ENCODE data around the gene THSD4.

THSD4 gene

GRCh38 chr15:71329497-71330260, 214.4 kb downstream of the THSD4 start:
- DNase-seq (ENCODE audit: low read depth in 2 of 2), result no peak

DNA sequence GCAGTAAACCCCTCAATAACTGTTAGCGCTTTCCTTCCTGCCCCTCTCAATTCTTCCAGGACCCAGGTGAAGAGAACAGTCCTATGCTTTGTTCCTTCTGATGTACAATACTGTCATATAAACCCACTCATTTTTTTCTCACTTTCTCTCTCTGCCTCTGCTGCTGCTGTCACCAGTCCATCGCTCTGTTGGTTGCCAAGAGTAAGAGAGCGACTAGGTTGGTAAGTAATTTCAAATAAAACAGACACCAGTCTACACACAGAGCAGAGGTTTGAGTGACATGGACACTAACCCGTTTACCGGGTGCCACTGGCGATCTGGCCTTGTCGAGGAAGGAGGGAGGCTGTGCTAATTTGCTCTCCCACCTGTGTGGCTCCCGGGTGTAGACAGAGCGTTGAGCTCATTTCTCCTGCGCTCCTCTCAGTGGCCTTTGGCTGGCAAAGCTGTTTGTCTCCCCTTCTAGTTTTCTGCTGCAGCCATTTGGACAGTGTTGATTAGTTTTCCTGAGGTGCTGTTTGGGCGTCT, 215.4 kb downstream of the THSD4 start:
- no peak for DNase-seq (ENCODE audit: low read depth in 2 of 2)

GRCh38 chr15:71331173-71331572, 215.9 kb downstream of the THSD4 start:
- no peak for DNase-seq (ENCODE audit: low read depth in 2 of 2)

GRCh38 chr15:71332431-71333004, 217.2 kb downstream of the THSD4 start:
- no peak for DNase-seq (ENCODE audit: low read depth in 2 of 2)

DNA sequence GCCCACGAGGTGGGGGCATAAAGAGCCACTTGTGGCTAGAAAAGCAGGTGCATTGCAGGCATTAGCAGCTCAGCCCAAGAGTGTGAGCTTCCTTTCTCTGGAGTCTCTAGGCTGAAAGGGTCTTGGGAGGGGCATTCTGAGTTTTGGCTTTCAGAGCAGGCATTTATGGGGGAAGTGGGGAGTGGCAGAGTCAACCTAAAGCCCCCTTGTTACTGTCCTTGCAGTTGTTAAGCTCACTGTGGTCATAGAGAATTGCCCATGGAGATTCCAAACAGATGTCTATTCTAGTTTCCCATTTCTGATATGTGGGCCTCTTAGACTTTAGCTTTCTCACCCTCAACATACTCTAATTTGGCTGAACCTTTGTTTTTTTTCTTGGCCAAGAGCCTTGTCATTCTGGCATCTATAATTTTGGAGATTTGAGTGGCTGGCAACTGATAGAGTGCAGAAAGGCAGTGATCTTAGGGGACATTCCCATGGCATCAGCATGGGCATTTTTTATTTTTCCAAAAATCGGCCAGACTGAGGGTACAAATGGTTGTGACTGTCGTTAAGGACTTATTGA, 217.9 kb downstream of the THSD4 start:
- DNase-seq (ENCODE audit: low read depth in 2 of 2), result no peak

- DNase-seq (ENCODE audit: low read depth in 2 of 2), result no peak
These were observed 218.6 kb downstream of the THSD4 start for GRCh38 chr15:71333839-71334238.

GRCh38 chr15:71334434-71334833, 219.2 kb downstream of the THSD4 start:
- DNase-seq (ENCODE audit: low read depth in 2 of 2), result no peak

- no peak for DNase-seq (ENCODE audit: low read depth in 2 of 2)
These were observed 219.6 kb downstream of the THSD4 start for GRCh38 chr15:71334873-71335272.

DNA sequence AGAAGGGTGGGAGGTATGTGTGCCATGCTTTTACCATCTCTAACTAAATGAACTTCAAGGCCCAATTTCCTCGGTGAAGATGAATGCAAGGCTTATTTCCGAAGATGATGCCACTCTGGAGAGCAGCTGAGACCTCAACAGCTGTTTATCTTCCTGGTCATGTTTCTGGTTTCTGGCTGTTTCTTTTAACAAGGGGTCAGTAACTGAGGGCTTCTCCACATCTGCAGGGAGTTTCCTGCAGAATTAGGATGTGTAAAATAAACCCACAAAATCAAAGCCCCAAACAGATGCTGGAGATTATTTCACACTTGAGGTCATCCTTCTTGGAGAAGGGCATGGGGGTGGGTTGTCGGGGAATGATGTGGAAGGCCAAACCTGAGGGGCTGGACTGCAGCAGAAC, 220.3 kb downstream of the THSD4 start:
- no peak for DNase-seq (ENCODE audit: low read depth in 2 of 2)

GRCh38 chr15:71336671-71337070, 221.4 kb downstream of the THSD4 start:
- no peak for DNase-seq (ENCODE audit: low read depth in 2 of 2)

DNA sequence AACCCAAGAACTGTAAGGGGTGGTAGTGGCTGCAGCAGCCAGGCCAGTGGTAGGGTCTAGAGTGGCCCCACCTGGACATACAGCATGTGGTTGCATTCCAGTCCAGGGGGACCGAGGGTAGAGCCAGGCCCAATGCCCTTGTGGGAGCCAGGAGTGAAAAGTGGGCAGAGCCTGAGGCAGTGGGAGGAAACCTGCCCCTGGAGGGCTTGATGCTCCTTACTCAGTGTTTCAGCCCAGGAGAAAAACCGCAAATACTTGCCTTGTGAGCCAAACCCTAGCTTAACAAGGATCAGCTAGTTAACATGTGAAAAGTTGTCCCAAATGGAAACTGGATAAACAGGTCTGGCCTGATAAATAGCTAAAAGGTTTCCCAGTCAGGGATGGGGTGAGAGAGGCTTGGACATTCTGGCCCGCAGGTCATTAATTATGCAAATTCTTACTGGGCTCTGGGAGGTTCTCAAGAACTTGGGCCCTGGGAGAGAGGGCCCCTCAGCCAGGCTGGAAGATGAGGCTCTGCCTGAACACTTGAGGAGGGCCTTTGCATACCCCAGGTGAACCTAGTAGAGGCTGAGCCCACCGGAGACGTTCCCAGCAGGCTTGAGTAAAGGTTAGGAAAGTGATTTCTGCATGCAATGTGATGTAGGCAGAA, 222.1 kb downstream of the THSD4 start:
- no peak for DNase-seq (ENCODE audit: low read depth in 2 of 2)

DNA sequence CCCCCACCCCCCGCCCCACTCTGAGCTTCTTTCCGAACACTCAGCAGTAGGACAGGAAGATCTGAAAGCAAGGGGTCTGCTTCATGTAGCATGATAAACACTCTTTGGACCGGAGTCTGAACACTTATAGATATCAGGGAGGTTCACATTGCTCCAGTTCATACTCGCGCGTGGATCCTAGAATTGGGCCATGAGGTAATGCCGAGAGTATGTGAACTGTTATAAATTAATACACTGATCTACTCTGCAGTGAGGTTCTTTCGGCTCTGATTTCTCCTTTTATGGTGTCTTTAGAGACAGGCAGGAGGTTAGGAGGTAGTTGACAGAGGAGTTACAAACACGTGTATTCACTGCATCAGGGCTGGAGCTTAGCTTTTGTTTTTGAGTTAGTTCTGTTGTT, 223.0 kb downstream of the THSD4 start:
- no peak for DNase-seq (ENCODE audit: low read depth in 2 of 2)

DNA sequence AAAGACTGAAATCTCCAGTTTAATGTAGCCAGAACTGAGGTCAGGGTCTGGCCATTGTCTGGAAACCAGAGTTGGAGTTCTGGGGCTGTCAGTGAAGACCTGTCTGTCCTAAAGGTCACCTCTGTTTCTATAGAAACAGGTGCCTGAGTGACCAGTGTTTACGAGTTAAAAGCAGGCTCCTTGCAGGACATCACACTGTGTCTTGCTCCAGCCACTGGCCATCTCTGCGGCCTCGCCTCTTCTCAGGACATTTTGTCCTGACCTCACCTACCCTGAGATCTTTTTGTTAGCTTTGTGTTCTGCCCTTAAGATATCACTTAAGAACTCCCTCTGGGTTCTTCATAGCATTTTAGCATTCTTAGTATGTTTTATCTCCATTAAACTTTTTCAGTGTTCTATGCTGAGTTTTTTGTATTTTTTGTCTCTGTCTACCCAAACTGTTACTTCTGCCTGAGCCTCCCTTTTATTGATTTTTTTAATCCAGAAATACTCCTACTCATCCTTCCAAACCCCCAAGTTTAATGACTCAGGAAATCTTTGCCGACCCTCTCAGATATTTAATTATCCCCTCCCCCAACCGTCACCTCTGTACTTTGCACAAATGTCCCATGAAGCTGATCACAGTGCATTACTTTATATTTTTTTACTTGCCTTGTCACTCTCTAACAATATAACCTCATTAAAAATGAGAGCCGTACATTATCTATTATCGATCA, 223.7 kb downstream of the THSD4 start:
- no peak for DNase-seq (ENCODE audit: low read depth in 2 of 2)

DNA sequence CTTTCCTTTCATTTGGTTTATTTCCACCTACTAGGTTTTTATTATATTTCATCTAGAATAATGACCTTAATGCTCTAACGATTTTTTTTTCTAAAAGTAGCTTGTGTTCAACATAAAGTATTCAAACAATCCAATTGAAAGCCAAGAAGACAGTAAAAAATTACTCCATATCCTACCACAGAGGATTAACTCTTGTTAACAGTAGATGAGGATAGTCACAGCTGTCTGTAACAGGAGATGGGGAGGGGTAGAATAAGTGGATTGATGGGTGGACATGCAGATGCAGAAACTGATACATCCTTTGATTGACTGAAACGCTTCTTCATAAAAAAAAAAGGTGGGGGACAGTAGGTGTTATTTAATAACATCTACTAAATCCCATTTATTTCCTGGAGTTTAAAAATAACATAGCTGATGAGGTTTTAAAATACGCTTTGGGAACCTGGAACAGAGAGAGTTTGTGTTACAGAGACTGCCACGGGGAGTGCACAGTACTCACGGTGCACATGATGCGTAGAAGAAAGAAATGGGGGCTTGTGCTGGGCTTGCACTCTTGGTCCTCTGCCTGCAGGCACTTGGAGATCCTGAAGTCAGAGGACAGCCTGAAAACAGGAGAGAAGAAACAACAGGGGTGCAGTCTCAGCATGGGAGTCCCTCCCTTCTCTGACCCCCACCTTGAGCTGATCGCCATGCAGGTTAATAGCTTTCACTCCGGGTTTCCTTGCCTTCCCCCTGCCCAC, 226.7 kb downstream of the THSD4 start:
- DNase-seq (ENCODE audit: low read depth in 2 of 2), result no peak

DNA sequence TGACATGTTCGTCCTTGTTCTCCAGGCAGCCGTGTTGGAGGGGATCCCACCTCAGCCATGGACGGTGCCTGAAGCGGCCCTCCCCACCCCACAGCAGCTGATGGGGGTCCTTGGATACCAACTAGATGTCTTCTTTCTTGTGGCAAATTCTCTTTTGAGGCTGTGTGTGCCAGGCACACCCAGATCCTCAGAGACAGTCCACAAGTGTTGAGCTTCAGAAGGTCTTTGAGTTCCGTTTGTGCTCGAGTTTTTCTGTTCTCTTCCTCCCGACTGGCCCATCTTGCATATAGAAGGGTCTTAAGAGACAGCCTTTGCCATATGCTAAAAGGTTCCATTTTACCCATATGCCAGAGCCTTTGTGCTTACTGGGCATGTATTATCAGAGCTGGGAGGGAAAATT, 227.4 kb downstream of the THSD4 start:
- no peak for DNase-seq (ENCODE audit: low read depth in 2 of 2)

- no peak for DNase-seq (ENCODE audit: low read depth in 2 of 2)
These were observed 229.0 kb downstream of the THSD4 start for GRCh38 chr15:71344316-71344715.

DNA sequence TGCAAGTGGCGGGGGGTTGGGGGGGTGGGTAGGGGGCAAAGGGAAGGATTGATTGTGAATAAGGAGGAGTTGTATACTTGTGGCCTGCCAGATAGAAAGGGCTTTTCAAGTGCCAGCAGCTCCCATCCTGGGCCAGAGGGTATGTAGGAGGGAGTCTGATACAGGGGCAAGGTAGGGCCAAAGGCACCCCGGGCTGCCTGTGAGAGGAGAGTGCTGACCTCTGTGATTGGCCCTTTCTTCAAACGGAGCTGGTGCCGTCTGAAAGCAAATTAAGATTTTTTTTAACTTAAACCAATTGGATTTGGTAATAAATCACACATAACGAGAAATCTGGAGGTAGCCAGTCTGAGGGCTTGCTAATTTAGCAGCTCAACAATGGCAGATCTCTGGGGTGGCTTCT, 229.9 kb downstream of the THSD4 start:
- DNase-seq (ENCODE audit: low read depth in 2 of 2), result no peak

- DNase-seq (ENCODE audit: low read depth in 2 of 2), result no peak
These were observed 231.2 kb downstream of the THSD4 start for GRCh38 chr15:71346464-71346863.

GRCh38 chr15:71348597-71348996, 233.3 kb downstream of the THSD4 start:
- no peak for DNase-seq (ENCODE audit: low read depth in 2 of 2)

- no peak for DNase-seq (ENCODE audit: low read depth in 2 of 2)
These were observed 234.1 kb downstream of the THSD4 start for GRCh38 chr15:71349336-71349735.
